Kidney glomerular epithelial cell (primary cell): ENCODE data around the gene ARHGAP18.

Experiments
- DNase-seq: peaks from one replicate; lab custom pipeline; 2025; lab: John Stamatoyannopoulos, UW

Gene ARHGAP18

GRCh38 chr6:129667621-129668020 is 42.4 kb downstream of the ARHGAP18 start:
- DNase-seq, result no peak

GRCh38 chr6:129667034-129667433 is 42.9 kb downstream of the ARHGAP18 start:
- DNase-seq, result no peak

DNA sequence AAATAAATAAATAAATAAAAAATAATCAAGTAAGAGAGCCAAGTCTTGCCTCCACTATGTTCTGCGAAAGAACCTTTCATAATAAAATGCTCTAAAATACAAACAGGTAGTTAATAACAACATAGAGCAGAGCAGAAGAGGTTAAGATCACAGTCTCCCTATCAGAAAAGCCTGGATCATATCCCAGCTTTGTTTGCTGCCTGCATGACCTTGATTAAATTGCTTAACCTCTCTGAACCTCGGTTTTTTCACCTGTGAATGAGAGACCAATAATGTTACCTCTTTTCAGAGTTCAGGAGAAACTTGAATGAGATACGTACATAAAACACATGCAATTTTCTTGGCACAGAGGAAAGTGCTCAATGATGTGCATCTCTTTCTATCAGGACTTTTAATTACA is 44.4 kb downstream of the ARHGAP18 start:
- DNase-seq, result no peak

DNA sequence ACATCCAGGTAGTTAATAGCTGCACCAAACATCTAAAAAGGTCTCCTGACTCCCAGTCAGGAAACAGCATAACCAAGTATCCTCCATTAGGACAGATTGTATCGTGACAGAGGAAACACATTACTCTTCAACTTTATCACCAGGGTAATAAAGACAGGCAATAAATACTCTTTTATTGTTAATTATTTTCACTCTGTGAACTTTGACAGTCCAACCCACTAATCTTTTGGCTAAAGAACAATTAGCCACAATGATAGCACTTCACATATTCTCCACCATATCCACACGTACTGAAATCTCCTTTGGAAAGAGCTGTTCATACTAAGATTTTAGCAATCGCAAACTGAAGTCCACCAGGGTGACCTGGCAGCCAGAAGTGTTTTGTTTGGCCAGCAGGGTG is 46.4 kb downstream of the ARHGAP18 start:
- no peak for DNase-seq

- DNase-seq, result no peak
Measured at GRCh38 chr6:129662980-129663431, 47.0 kb downstream of the ARHGAP18 start.

- DNase-seq, result no peak
Measured at GRCh38 chr6:129662406-129662766, 47.6 kb downstream of the ARHGAP18 start.

GRCh38 chr6:129661536-129662405 is 48.2 kb downstream of the ARHGAP18 start:
- DNase-seq, result no peak

DNA sequence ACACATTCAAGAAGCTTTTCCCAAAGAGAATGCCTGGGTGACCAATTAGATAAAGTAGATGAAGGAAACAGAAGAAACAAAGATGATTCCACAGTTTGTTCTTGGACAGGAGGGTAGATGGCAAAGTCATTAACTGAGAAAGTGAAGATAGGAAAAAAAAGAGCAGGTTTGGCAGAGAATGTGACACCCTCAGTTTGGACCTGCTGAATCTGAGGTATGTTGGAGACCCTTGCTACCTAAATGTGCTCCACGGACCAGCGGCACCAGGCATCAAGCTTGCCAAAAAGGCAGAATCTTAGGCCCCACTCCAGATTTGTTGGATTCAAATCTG is 49.7 kb downstream of the ARHGAP18 start:
- no peak for DNase-seq

DNA sequence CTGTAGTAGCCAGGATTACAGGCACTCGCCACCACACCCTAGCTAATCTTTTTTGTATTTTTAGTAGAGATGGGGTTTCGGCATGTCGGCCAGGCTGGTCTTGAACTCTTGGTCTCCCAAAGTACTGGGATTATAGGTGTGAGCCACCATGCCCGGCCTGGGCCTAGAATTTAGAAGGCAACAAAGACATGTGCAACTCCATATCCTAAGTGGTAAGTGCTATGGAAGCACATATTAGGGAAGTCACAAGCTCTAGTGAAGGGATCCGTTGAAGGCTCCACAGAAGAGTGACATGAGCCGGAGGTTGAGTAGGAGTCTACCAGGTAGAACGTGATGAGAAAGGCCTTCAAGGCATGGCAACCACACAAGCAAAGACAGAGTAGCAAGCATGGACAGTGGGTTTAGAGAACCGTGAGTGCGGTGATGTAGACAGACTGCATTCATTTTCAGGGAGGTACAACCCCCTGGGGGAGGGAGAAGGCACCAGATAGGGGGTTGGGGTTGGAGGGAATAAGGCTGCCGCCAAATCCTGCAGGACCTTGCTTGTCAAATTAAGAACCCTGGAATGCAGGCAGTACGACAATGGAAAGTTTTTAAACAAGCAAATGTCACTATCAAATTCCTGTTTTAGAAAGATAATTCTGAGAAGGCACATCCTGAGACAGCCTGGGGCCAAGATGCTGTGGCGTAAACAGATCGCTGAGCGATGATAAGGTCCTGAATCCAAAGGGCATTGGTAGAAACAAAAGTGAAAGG is 50.2 kb downstream of the ARHGAP18 start:
- DNase-seq, result no peak

- DNase-seq, result no peak
Measured at GRCh38 chr6:129659167-129659566, 50.8 kb downstream of the ARHGAP18 start.

GRCh38 chr6:129657483-129657882 is 52.5 kb downstream of the ARHGAP18 start:
- DNase-seq, result no peak

GRCh38 chr6:129655334-129655733 is 54.6 kb downstream of the ARHGAP18 start:
- DNase-seq, result no peak

DNA sequence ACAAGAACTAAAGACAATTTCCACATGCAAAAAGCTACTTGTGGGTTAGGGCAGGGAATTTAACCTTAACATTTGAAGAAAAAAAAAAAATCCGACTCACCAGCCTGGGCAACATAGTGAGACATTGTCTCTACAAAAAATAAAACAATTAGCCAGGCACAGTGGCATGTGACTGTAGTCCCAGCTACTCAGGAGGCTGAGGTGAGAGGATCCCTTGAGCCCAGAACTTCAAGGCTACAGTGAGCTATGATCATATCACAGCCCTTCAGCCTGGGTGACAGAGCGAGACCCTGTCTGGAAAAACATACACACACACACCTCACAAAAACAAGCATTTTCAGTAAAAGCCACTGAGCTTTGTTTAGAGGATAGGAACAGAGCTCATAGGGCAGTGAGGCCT is 56.2 kb downstream of the ARHGAP18 start:
- DNase-seq, result no peak

- no peak for DNase-seq
Measured at GRCh38 chr6:129653229-129653628, 56.7 kb downstream of the ARHGAP18 start.

GRCh38 chr6:129651291-129651691 is 58.7 kb downstream of the ARHGAP18 start:
- no peak for DNase-seq

GRCh38 chr6:129648819-129649491 is 61.0 kb downstream of the ARHGAP18 start:
- DNase-seq, result no peak

GRCh38 chr6:129647044-129647443 is 62.9 kb downstream of the ARHGAP18 start:
- no peak for DNase-seq

- DNase-seq, result no peak
Measured at GRCh38 chr6:129646642-129647041, 63.3 kb downstream of the ARHGAP18 start.

- DNase-seq, result no peak
Measured at GRCh38 chr6:129645830-129646579, 64.0 kb downstream of the ARHGAP18 start.

DNA sequence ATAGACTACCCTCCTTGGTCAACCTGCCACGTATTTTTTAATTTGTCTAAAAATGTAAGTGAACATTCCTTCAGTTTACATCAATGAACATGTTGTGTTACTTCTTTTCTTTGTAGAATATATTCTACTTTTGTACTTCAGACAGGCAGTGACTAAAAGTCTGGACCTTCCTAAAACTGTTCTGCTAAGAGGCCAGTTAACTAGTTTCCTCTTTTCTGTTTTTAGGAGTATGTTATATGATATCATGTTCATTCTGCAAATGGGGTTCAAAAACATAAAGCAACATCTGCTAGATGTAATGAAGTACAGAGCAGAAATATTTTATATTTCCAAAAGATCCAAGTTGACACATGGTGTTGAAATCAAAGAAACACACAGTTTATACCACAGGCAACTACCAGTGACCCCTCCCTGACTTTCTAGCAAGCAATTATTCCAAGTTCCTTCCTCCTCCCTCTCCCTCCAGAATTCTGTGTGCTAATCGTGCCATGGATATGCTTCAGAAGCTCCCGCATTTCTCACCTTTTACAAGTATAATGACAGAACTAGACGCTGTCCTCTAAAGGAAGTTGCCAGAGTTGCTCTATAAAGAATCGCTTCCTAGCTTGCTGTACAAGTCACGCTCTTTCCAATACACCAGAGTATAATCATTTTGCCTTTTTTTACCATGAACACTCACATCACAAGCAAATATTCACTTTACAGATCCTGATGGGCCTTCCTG is 64.7 kb downstream of the ARHGAP18 start:
- peak; percentile 50 for DNase-seq

GRCh38 chr6:129644567-129645015 is 65.4 kb downstream of the ARHGAP18 start:
- peak; percentile 40 for DNase-seq
